GM23338 (cell line): Measurements from ENCODE around the gene CTCFL. TPM values are rescaled to one million over a fixed set of nuclear protein-coding genes. Genes with fewer than 3 reads are reported as not detected.

Source experiments
- ATAC-seq: fragments of 200-7000 bp; cut with Tn5 transposase; 3 replicates; pipeline ENCODE4 v1.9.1; 2020
- DNase-seq: peaks from one replicate; pipeline ENCODE4 v3.0.0-alpha.2; 2015; ENCODE audit warnings: low spot score
- H2AFZ ChIP-seq: fragments of 200-600 bp; sonication (generic); 2 replicates; pipeline ENCODE4 v1.8.0; 2016; ENCODE audit warnings: antibody characterized with exemption, mild to moderate bottlenecking, moderate library complexity
- H3F3A ChIP-seq: fragments of 200-600 bp; sonication (generic); replicated peaks from 2 replicates; pipeline ENCODE4 v1.8.0; 2017; ENCODE audit warnings: antibody characterized with exemption, mixed run types, low read depth
- H3K27ac ChIP-seq: fragments of 200-600 bp; sonication (generic); 2 replicates; pipeline ENCODE4 v1.6.1; 2016; ENCODE audit warnings: low read depth
- H3K27me3 ChIP-seq: fragments of 200-600 bp; sonication (generic); 2 replicates; pipeline ENCODE4 v1.8.0; 2016; ENCODE audit warnings: mild to moderate bottlenecking, mixed run types, moderate library complexity; ENCODE audit not compliant: insufficient read depth
- H3K36me3 ChIP-seq: fragments of 200-600 bp; sonication (generic); 2 replicates; pipeline ENCODE4 v1.8.0; 2016; ENCODE audit warnings: mild to moderate bottlenecking; ENCODE audit not compliant: insufficient read depth
- H3K4me1 ChIP-seq: fragments of 200-600 bp; sonication (generic); 2 replicates; pipeline ENCODE4 v1.8.0; 2016; ENCODE audit warnings: mild to moderate bottlenecking, moderate library complexity; ENCODE audit not compliant: insufficient read depth
- H3K4me2 ChIP-seq: fragments of 200-600 bp; sonication (generic); 2 replicates; pipeline ENCODE4 v1.7.1; 2017; ENCODE audit warnings: mixed run types
- H3K4me3 ChIP-seq: fragments of 200-600 bp; sonication (generic); 2 replicates; pipeline ENCODE4 v1.6.1; 2016; ENCODE audit warnings: mixed run types
- H3K79me2 ChIP-seq: fragments of 200-600 bp; sonication (generic); replicated peaks from 2 replicates; pipeline ENCODE4 v1.8.0; 2017; ENCODE audit warnings: mild to moderate bottlenecking; ENCODE audit not compliant: insufficient read depth
- H3K9me2 ChIP-seq: fragments of 200-600 bp; sonication (generic); 2 replicates; pipeline ENCODE4 v1.8.0; 2017; ENCODE audit not compliant: insufficient read depth
- H4K20me1 ChIP-seq: fragments of 200-600 bp; sonication (generic); replicated peaks from 2 replicates; pipeline ENCODE4 v1.8.0; 2017; ENCODE audit warnings: mild to moderate bottlenecking; ENCODE audit not compliant: insufficient read depth
- H3K27ac Mint-ChIP-seq: 2 replicates; pipeline ENCODE4 v1.8.0; 2020; ENCODE audit warnings: inconsistent platforms, mild to moderate bottlenecking, moderate library complexity, mixed read lengths
- H3K27me3 Mint-ChIP-seq: 3 replicates; pipeline ENCODE4 v1.8.0; 2022; ENCODE audit warnings: low read depth, mild to moderate bottlenecking, moderate library complexity, mixed read lengths, inconsistent platforms; ENCODE audit not compliant: insufficient read depth, poor library complexity
- H3K36me3 Mint-ChIP-seq: 3 replicates; pipeline ENCODE4 v1.8.0; 2021; ENCODE audit warnings: low read depth, mild to moderate bottlenecking, inconsistent platforms, moderate library complexity, mixed read lengths
- H3K4me1 Mint-ChIP-seq: 3 replicates; pipeline ENCODE4 v1.8.0; 2020; ENCODE audit warnings: mild to moderate bottlenecking, inconsistent platforms, mixed read lengths
- H3K4me3 Mint-ChIP-seq: 3 replicates; pipeline ENCODE4 v1.8.0; 2021; ENCODE audit warnings: moderate library complexity, mild to moderate bottlenecking, inconsistent platforms, mixed read lengths
- H3K9me3 Mint-ChIP-seq: 3 replicates; pipeline ENCODE4 v1.8.0; 2020; ENCODE audit warnings: moderate library complexity, mild to moderate bottlenecking, inconsistent platforms, mixed read lengths
- CREB1 ChIP-seq: fragments of 250-450 bp; sonication (Bioruptor Pico); IDR thresholded peaks from 2 replicates; pipeline ENCODE4 v1.5.0; 2020; ENCODE audit warnings: low read depth, mild to moderate bottlenecking, moderate library complexity
- ETS1 ChIP-seq: IDR thresholded peaks from 2 replicates; pipeline ENCODE4 v1.6.1; 2016; ENCODE audit warnings: antibody characterized with exemption
- EZH2 ChIP-seq: fragments of 200-600 bp; sonication (generic); IDR thresholded peaks from one replicate; pipeline ENCODE4 v1.8.0; 2017; ENCODE audit warnings: antibody characterized with exemption, mild to moderate bottlenecking, low read depth; ENCODE audit not compliant: unreplicated experiment
- JUNB ChIP-seq: IDR thresholded peaks from one replicate; pipeline ENCODE4 v1.6.1; 2016; ENCODE audit warnings: antibody characterized with exemption; ENCODE audit not compliant: unreplicated experiment
- NANOG ChIP-seq: IDR thresholded peaks from 2 replicates; pipeline ENCODE4 v1.6.1; 2016; ENCODE audit warnings: antibody characterized with exemption, borderline replicate concordance
- POLR2AphosphoS5 ChIP-seq: IDR thresholded peaks from 2 replicates; pipeline ENCODE4 v1.6.1; 2016; ENCODE audit warnings: antibody characterized with exemption, low read depth
- REST ChIP-seq: IDR thresholded peaks from one replicate; pipeline ENCODE4 v1.6.1; 2018; ENCODE audit warnings: antibody characterized with exemption; ENCODE audit not compliant: unreplicated experiment
- STAT1 ChIP-seq: IDR thresholded peaks from one replicate; pipeline ENCODE4 v1.6.1; 2016; ENCODE audit warnings: antibody characterized with exemption; ENCODE audit not compliant: unreplicated experiment
- ZNF114 ChIP-seq: fragments of 250-450 bp; sonication (Bioruptor Pico); IDR thresholded peaks from 2 replicates; pipeline ENCODE4 v1.5.0; 2020; ENCODE audit warnings: mild to moderate bottlenecking, moderate library complexity
- ZNF462 ChIP-seq: fragments of 250-450 bp; sonication (Bioruptor Pico); IDR thresholded peaks from 2 replicates; pipeline ENCODE4 v1.5.0; 2020; ENCODE audit warnings: mild to moderate bottlenecking, moderate library complexity
- polyA plus RNA-seq: library from polyadenylated mRNA; unstranded; fragments of >200 nt; fragmentation: Nextera tagmentation; extraction: Ambion mirVana; gene quantifications from 2 replicates; pipeline ENCODE4 v1.2.1, GENCODE V29; 2016
- total RNA-seq: library from RNA; depleted of rRNA; stranded (reverse); fragments of >200 nt; shearing (Covaris generic); gene quantifications from 2 replicates; pipeline ENCODE4 v1.2.3, GENCODE V29; 2014

Gene CTCFL
- total and polyA plus RNA-seq, 2 experiments from 2014 or later = 0.55 to 1.4 TPM

GRCh38 chr20:57513199-57513598, 11.7 kb downstream of the CTCFL start:
- Mint-ChIP-seq H3K9me3 (no peaks in the 10 kb centered on the region), H3K36me3 (no peaks in the 10 kb centered on the region), H3K27ac (no peak overlapping the region), H3K4me1 (peaks cover 23% of the 10 kb centered on the region), H3K4me3 (no peak overlapping the region), H3K27me3 (peaks cover 3% of the 10 kb centered on the region)
- TF ChIP-seq POLR2AphosphoS5 (no peak), ZNF114 (CRISPR knock-in tag) (no peak), NANOG (no peak), JUNB (no peak), CREB1 (CRISPR knock-in tag) (no peak), EZH2 (no peak), ZNF462 (CRISPR knock-in tag) (no peak), ETS1 (no peak), REST (no peak), STAT1 (no peak)
- H3F3A ChIP-seq = no peaks in the 10 kb centered on the region
- no peaks in the 10 kb centered on the region for H3K36me3 ChIP-seq
- no peaks in the 10 kb centered on the region for H3K79me2 ChIP-seq
- H3K4me2 ChIP-seq = no peak overlapping the region
- H3K4me1 ChIP-seq = peaks cover 9% of the 10 kb centered on the region
- no peak overlapping the region for H3K4me3 ChIP-seq
- no peak overlapping the region for H3K27ac ChIP-seq
- no peaks in the 10 kb centered on the region for H3K9me2 ChIP-seq
- no peaks in the 10 kb centered on the region for H4K20me1 ChIP-seq
- no peak overlapping the region for H2AFZ ChIP-seq
- ATAC-seq = no peak
- H3K27me3 ChIP-seq = no peaks in the 10 kb centered on the region
- DNase-seq = no peak
